Measurements from ENCODE around the gene PIK3R3. TPM values are rescaled to one million over a fixed set of nuclear protein-coding genes. Genes with fewer than 3 reads are reported as not detected.

The PIK3R3 gene
- total RNA-seq, 1 donor from 2014 or later: 1.8 TPM

DNA sequence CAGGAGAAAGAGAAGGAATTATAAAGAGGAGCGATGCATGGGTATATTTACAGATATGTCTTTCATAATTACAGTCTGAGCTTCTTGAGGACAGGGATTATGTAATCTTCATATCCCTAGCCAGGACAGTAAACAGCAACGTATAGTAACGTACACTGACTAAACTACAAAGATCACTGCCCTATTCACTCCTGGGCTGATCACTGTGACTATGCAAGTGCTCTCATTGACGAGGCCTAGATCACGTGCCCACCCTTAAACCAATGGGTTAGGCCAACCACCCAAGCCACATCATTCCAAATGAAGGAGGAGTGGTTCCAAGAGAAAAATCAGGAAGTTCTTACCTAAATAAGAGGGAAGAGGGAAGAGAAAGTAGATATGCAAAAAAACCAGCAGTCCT is 18.5 kb downstream of the PIK3R3 start:
- TF ChIP-seq, protein P1, sequence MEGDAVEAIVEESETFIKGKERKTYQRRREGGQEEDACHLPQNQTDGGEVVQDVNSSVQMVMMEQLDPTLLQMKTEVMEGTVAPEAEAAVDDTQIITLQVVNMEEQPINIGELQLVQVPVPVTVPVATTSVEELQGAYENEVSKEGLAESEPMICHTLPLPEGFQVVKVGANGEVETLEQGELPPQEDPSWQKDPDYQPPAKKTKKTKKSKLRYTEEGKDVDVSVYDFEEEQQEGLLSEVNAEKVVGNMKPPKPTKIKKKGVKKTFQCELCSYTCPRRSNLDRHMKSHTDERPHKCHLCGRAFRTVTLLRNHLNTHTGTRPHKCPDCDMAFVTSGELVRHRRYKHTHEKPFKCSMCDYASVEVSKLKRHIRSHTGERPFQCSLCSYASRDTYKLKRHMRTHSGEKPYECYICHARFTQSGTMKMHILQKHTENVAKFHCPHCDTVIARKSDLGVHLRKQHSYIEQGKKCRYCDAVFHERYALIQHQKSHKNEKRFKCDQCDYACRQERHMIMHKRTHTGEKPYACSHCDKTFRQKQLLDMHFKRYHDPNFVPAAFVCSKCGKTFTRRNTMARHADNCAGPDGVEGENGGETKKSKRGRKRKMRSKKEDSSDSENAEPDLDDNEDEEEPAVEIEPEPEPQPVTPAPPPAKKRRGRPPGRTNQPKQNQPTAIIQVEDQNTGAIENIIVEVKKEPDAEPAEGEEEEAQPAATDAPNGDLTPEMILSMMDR (IDR thresholded peaks at IDR 0.05; ENCODE audit: insufficient read depth, low read length, severe bottlenecking): no peak
- Histone ChIP-seq H3K36me3 (ENCODE audit: control insufficient read depth, insufficient read depth, low read length) (no peaks in the 10 kb centered on the region), H3K27me3 (ENCODE audit: control insufficient read depth, insufficient read depth, low read length) (no peaks in the 10 kb centered on the region), H3K4me3 (ENCODE audit: low read depth, low read length) (no peak overlapping the region)
- FAIRE-seq (no peak), DNase-seq (ENCODE audit: low read depth) (no peak)

DNA sequence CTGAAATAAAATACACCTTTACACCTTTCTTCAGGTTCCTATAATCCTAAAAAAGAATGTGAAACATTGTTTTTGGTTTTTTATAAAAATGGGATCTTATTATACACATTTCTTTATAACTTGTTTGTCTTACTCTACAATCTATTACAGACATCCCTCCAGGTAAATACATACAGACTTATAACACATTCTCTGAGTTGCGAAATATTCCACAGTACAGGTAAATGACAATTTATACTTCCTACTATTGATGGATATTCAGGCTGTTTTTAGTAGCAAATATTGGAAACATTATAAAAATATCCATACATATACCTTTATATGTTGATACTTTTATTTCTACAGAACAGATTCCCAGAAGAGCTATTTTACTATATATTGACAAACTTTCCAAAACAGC is 20.3 kb downstream of the PIK3R3 start:
- FAIRE-seq (no peak), DNase-seq (ENCODE audit: low read depth) (no peak)
- no peaks in the 10 kb centered on the region for H3K36me3 ChIP-seq (ENCODE audit: control insufficient read depth, insufficient read depth, low read length)
- no peak overlapping the region for H3K4me3 ChIP-seq (ENCODE audit: low read depth, low read length)
- no peaks in the 10 kb centered on the region for H3K27me3 ChIP-seq (ENCODE audit: control insufficient read depth, insufficient read depth, low read length)
- TF ChIP-seq, protein P1 (IDR thresholded peaks at IDR 0.05; ENCODE audit: insufficient read depth, low read length, severe bottlenecking): no peak

DNA sequence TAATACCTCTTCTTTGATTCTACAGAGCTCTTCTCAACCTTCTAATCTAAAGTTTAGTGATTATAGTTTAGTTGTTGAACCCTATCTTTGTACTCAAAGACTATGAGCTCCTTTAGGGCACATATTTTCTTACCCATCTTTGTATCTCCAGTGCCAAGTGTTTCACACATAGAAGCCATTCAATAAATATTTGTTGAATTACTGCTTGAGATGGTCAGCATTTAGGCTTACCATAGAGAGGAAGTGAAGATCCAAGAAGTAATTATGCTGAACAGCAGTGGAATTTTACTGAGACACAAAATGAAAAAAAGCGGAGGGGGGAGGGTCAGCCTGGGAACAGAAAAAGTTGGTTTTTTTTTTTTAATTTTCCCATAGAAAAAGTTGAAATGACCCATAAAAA is 21.9 kb downstream of the PIK3R3 start:
- H3K27me3 ChIP-seq (ENCODE audit: control insufficient read depth, insufficient read depth, low read length): no peaks in the 10 kb centered on the region
- H3K4me3 ChIP-seq (ENCODE audit: low read depth, low read length): no peak overlapping the region
- TF ChIP-seq, protein P1 (IDR thresholded peaks at IDR 0.05; ENCODE audit: insufficient read depth, low read length, severe bottlenecking): no peak
- FAIRE-seq (no peak), DNase-seq (ENCODE audit: low read depth) (no peak)
- H3K36me3 ChIP-seq (ENCODE audit: control insufficient read depth, insufficient read depth, low read length): no peaks in the 10 kb centered on the region

DNA sequence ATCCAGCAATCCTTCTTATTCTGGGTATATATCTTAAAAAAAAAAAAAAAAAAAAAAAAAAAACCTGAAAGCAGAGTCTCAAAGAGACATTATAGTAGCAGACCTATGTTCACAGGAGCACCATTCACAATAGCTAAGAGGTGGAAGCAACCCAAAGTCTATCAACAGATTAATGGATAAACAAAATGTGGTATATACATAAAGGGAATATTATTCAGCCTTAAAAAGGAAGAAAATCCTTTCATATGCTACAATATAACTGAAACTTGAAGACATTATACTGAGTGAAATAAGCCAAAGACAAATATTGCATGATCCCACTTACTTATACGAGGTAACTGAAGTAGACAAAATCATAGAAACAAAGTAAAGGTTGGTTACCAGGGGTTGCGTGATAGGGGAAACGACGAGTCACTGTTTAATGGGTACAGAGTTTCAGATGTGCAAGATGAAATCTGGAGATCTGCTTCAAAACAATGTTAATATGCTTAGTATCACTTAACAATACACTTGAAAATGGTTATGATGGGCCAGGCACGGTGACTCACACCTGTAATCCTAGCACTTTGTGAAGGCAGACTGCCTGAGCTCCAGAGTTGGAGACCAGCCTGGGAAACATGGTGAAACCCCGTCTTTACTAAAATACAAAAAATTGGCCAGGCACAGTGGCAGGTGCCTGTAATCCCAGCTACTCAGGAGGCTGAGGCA is 29.5 kb downstream of the PIK3R3 start:
- DNase-seq (ENCODE audit: low read depth) (peak; percentile 47), FAIRE-seq (no peak)
- H3K27me3 ChIP-seq (ENCODE audit: control insufficient read depth, insufficient read depth, low read length): no peaks in the 10 kb centered on the region

DNA sequence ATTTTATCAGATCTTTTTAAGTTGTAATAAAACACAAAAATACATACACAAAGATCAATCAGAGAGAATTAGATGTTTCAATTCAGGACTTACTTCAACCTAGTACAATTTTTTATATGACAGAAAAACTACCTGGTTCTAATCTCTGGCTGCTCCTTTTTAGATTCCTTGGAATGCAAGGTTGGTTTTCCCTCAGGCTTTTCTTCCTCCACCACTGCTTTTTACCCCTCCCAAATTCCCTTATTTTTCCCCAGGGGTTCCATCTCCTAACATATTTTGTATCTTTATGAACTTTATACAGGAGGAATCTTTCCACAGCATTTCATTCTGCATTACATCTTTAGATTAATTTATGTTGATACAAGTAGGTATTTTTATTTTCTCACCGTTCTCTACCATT is 33.2 kb downstream of the PIK3R3 start:
- no peak for FAIRE-seq

More for the DNA sequence above, 29.5 kb downstream of the PIK3R3 start:
- Histone ChIP-seq H3K36me3 (ENCODE audit: control insufficient read depth, insufficient read depth, low read length) (no peaks in the 10 kb centered on the region), H3K4me3 (ENCODE audit: low read depth, low read length) (no peak overlapping the region)
- TF ChIP-seq, protein P1 (IDR thresholded peaks at IDR 0.05; ENCODE audit: insufficient read depth, low read length, severe bottlenecking): no peak

More for the DNA sequence above, 33.2 kb downstream of the PIK3R3 start:
- TF ChIP-seq, protein P1 (IDR thresholded peaks at IDR 0.05; ENCODE audit: insufficient read depth, low read length, severe bottlenecking): no peak
- H3K36me3 ChIP-seq (ENCODE audit: control insufficient read depth, insufficient read depth, low read length): no peaks in the 10 kb centered on the region
- no peak overlapping the region for H3K4me3 ChIP-seq (ENCODE audit: low read depth, low read length)
- no peaks in the 10 kb centered on the region for H3K27me3 ChIP-seq (ENCODE audit: control insufficient read depth, insufficient read depth, low read length)
- no peak for DNase-seq (ENCODE audit: low read depth)

All from bronchial epithelial cell (primary cell).